Measurements from ENCODE around the gene A4GALT.
A peak's percentile ranks its signal among the peaks of the same experiment; 100 is the strongest.

A4GALT gene

DNA sequence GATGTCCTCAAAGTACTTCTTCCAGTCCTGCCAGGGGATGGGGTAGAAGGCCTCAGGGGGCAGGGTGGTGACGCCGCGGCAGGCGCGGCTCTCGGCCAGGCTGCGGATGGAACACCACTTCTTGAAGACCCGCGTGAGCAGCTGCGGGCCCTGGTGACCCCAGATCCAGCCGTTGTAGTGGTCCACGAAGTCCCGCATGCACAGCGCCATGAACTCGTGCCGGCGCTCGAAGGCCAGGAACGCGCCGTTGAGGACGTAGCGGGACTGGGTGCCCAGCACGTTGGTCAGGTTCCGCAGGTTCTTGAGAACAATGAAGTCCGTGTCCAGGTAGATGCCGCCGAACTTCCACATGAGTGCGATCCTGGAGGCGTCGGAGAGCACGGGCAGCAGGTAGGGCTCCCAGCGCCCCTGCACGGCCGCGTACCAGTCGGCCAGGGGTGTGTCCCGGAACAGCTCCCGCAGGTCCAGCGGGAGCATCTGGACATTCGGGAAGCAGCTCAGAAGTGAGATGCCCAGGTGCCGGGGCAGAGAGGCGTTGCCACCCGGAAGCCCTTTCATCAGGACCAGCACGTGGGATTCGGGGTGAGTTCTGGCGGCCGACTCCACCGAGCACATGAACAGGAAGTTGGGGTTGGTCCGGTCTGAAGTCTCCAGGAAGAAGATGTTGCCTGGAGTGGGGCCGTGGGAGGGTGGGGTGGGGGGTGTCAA is 27.5 kb downstream of the A4GALT start:
- DNase-seq (ENCODE audit: low spot score), result no peak
- TF ChIP-seq, protein P1, sequence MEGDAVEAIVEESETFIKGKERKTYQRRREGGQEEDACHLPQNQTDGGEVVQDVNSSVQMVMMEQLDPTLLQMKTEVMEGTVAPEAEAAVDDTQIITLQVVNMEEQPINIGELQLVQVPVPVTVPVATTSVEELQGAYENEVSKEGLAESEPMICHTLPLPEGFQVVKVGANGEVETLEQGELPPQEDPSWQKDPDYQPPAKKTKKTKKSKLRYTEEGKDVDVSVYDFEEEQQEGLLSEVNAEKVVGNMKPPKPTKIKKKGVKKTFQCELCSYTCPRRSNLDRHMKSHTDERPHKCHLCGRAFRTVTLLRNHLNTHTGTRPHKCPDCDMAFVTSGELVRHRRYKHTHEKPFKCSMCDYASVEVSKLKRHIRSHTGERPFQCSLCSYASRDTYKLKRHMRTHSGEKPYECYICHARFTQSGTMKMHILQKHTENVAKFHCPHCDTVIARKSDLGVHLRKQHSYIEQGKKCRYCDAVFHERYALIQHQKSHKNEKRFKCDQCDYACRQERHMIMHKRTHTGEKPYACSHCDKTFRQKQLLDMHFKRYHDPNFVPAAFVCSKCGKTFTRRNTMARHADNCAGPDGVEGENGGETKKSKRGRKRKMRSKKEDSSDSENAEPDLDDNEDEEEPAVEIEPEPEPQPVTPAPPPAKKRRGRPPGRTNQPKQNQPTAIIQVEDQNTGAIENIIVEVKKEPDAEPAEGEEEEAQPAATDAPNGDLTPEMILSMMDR (IDR thresholded peaks at IDR 0.05; ENCODE audit: extremely low read depth, missing control alignments), result no peak

DNA sequence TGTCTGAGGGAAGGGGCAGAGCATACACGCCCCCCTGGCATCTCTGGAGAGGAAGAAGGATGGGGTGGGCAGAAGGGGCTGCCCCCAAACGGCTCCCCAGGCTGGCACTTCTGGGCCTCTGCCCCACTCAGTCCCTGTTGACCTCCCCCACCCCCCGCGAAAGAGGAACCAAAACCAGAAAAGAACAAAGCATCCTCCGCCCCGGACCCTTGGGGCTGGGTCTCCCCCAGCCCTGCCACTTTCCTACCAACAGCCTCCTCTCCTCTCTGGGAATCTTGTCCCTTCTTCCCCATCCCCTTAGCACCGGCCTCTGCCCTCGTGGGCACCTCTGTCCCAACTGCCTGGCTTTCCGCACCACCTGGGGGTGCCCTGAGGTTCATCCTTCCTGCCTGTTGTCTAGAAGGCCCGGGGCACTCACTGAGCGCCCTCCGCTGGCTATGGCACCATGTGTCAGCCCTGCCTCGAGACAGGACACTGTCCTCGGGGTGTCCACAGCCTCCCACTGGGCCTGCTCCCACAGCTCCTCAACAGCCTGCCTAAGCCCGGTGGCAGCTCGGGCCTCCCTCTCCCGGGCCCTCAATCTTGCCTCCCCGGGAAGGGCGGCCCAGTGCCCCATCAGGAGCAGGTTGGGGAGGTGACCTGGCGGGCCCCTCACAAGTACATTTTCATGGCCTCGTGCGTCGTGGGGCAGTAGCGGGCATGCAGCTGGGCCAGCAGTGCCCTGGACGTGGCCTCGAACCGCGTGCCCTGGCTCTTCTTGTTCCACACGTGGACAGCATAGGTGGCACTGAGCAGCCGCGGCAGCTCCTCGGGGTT is 28.2 kb downstream of the A4GALT start:
- TF ChIP-seq, protein P1 (IDR thresholded peaks at IDR 0.05; ENCODE audit: extremely low read depth, missing control alignments), result peak; percentile 22
- DNase-seq (ENCODE audit: low spot score), result peak; percentile 73

DNA sequence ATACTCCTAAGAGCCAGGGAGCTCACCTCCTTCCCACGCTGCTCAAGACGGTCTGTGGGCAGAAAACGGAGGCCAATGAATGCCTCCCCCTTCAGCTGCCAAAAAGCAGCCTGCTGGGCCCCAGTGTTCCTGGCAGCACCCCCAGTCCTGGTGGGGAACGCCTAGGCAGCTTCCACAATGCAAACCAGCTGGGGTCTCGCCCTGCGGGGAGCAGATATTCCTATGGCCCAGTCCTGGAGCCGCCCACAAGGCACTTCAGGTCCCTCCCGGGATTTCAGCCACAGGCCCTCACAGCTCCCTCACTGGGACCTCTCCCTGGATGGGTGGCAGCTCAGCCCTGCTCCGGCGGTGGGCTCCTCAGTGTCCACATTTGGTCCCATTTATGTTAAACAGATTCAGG is 29.2 kb downstream of the A4GALT start:
- no peak for DNase-seq (ENCODE audit: low spot score)
- TF ChIP-seq, protein P1 (IDR thresholded peaks at IDR 0.05; ENCODE audit: extremely low read depth, missing control alignments), result no peak

DNA sequence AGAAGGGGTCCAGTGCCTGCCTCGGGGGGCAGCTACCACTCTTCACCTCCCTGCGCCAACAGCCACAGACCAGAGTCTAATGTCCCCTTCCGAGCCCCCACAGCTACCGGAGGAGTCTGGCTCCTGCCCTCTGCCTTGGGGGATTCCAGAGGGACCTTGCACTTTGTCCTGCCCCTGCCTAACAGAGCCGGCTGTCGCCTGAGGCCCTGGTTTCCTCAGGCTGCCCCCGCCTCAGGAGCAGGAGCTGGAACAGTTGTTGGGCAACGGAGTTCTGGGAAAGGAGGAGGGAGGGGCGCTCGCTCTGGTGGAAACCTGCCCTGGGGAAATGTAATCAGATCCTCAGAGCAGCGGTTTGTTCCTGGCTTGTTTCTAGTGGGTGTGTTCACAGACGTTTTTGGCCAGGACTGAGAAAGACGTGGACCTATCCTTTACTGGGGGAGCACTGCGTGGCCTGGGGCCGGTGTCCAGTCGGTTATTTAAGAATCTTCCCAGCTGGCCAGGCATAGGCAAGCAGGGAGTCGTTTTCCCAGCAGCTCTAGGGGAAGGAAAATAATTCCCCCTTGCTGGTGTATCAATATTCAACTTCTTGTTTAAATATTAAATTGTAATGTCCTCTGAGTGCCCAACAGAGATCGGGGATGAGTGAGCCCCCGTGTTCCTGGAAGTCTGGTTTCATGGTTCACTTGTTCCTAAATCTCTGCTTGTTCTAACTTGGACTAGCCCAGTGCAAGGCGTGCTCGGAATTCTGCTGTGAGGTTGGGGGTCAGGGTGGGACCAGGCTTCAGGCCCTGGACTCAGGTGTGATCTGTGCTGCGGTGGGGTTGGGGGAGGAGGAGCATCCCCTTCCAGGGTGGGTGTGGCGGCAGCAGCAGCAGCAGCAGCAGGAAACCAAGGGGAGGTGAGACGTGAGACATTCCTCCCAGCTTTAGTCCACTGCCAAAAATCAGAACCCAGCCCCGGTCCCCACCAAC is 32.1 kb downstream of the A4GALT start:
- TF ChIP-seq, protein P1 (IDR thresholded peaks at IDR 0.05; ENCODE audit: extremely low read depth, missing control alignments), result no peak
- no peak for DNase-seq (ENCODE audit: low spot score)

DNA sequence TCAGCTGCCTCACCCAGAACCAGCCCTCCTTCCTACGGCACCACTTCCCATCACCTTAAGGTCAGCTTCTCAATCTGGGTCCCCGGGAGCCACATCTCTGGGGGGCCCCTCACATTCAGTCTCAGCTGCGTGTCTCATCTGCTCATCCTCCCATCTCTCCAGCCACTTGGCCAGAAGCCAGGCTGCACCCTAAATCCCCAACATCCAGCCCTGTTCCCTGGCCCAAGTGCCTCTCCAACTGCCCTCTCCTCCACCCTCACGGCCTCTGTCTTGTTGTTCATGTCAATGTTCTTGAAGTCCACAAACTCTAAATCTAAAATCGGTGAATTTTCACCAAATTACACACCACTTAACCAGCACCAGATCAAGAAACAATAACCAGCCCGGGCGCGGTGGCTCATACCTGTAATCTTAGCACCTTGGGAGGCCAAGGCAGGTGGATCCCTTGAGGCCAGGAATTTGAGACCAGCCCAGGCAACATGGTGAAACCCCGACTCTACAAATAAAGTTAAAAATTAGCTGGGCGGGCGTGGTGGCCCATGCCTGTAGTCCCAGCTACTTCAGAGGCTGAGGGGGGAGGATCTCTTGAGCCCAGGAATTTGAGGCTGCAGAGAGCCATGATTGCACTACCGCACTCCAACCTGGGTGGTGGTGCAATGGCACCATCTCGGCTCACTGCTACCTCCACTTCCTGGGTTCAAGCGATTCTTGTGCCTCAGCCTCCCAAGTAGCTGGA is 33.7 kb downstream of the A4GALT start:
- no peak for DNase-seq (ENCODE audit: low spot score)
- TF ChIP-seq, protein P1 (IDR thresholded peaks at IDR 0.05; ENCODE audit: extremely low read depth, missing control alignments), result no peak

DNA sequence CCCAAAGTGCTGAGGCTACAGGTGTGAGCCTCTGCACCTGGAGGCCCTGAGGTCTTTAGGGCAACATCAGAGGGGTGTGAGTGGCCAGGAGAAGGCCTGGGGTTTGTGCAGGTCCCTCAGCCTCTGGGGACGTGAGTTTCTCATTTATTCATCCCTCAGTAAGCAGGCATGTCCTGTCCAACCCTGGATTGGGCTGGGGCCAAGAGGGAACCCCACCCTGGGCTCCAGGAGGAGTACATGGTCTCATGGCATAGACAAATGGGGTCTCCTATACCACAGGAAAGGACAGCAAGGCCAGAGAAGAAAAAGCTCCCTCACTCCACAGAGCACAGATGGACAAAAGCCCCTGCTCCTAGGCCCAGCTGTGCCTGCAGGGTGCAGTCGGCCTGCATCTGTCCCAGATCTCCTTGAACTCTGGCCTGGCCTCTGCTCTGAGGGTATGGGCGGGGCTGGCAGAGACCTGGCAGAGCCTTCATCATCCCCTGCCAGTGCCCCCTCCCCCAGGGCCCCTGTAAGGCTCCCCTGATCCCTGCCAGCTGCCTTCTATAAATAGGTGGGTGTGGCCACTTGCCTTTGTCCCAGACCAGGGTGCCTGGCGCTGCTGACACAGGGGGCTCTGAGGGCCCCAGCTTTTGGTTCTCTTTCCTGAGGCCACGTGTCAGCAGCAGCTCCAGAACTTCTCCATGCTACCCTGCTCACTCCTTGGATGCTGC is 34.6 kb downstream of the A4GALT start:
- DNase-seq (ENCODE audit: low spot score), result no peak
- TF ChIP-seq, protein P1 (IDR thresholded peaks at IDR 0.05; ENCODE audit: extremely low read depth, missing control alignments), result no peak

All from GM20000 (cell line).